GM19328 (cell line): Measurements from ENCODE around the gene NME9.

Experiments used
- ATAC-seq: cut with Tn5 transposase; IDR thresholded peaks from one replicate; pipeline ENCODE4 v1.9.1; 2021; ENCODE audit warnings: mild to moderate bottlenecking, moderate library complexity; ENCODE audit not compliant: unreplicated experiment

Gene NME9

DNA sequence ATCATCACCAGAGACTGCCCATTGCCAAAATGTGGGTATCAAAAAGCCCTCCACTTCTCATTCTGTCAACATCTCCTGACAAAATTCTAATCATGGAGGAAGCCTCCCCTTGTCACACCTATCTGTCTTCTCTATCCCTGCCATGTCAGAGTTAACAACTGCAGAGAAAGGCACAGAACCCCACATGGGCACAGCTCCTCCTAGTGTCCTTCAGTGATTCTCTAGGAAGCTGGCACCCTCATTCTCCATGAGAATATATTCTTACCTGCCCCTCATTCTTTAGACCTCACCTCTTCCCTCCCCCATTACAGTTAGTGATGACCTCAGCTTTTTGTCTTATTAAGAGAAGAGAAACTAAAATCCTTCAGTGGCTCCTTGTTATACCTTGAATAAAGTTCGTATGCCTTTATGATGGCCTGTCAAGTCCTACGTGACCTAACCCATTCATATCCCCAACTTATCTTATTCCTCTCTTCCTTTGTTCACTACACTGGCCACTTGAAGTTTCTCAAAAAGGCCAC is 44.6 kb downstream of the NME9 start:
- ATAC-seq = no peak

GRCh38 chr3:138284079-138284478 is 45.6 kb downstream of the NME9 start:
- no peak for ATAC-seq

- no peak for ATAC-seq
Observed at GRCh38 chr3:138282836-138283235, 46.8 kb downstream of the NME9 start.

DNA sequence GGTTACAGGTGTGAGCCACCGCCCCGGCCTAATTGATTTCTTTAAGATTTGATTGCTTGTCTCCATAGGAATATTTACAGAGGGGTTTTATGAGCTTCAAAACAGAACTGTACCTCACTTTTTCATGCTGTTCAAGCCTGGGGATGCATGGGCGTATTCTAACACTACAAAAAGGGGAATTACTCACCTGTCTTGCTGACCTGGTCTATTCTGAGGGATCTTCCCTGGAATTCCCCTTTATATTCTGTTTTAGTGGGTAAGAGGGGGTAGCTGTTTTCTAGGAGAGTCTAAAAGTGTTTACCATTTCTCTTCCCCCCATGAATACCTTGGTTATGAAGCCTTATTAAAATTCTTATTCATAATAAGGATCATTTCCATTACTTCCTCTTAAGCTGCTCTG is 48.1 kb downstream of the NME9 start:
- no peak for ATAC-seq

GRCh38 chr3:138271189-138271794 is 58.4 kb downstream of the NME9 start:
- ATAC-seq = no peak

DNA sequence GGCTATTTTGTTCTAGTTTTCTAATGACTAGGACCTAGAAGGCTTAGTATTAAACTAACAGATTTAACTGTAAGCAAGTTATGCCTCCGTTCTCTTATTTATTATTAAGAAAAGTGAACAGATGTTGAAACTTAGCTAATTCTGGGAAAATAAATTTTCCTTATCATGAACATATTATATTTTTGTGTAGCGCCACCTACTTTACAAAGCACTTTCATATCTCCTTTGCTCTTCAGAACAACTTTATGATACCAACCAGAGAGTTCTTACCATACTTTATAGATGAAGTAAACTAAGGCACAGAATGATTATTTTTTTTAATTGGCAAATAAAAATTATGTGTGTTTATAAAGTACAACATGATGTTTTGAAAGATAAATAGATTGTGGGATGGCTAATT is 59.4 kb downstream of the NME9 start:
- ATAC-seq = no peak

DNA sequence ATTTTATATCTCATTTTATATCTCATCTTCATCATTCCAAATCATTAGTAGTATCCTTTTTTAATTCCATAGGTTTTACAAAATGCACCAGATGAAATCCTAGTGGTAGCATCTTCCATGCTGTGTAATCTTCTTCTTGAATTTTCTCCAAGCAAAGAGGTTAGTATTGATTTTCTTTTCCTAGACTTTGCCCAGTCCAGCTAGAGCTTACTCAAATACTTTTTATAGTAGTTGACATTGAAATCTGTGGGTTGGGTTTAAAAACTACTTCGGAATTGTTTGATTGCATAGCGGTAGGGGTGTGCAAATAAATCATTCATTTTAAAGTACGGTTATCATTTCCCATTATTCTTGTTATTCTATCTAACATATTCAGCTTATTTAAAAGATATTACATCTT is 62.6 kb downstream of the NME9 start:
- ATAC-seq = no peak

DNA sequence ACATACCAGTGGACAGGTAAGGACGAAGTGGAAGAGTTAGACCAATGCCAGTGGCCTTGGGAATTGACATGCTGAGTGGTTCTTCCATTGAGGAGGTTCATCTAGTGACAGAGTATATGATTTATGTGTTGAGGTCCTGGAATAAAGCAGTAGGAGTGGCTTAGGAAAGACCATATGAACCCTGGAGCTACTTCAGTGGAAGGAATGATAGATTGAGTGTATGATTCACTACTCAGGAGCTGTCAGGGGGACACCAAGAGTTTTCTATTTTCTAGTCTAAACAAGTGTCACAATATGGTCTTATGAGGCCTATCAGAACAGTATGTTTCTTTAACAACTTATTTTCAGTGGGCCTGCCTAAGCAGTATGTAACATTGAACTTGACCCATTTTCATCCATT is 63.9 kb downstream of the NME9 start:
- no peak for ATAC-seq

- ATAC-seq = no peak
Observed at GRCh38 chr3:138263104-138263503, 66.5 kb downstream of the NME9 start.

- no peak for ATAC-seq
Observed at GRCh38 chr3:138260611-138261010, 69.0 kb downstream of the NME9 start.

GRCh38 chr3:138259126-138259525 is 70.5 kb downstream of the NME9 start:
- no peak for ATAC-seq

- ATAC-seq = no peak
Observed at GRCh38 chr3:138257986-138258385, 71.7 kb downstream of the NME9 start.

DNA sequence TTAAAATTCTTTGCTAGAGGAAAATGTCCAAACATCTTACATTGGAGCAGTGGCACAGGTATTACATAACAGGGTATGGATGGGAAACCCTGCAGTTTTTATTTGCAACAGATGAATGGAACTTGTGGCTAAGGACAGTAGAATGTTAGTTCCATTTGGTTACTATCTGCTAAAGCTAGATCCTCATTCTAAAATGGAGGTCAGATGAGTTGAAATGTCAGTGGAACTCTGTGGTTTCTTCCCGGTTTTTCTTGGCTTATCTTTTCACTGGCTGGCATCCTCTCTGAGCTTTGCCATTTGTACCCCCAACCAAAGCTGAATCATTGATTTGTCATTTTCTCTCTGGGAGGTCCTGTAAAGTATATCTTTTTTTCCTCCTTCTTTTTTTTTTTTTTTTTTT is 73.6 kb downstream of the NME9 start:
- ATAC-seq = no peak

DNA sequence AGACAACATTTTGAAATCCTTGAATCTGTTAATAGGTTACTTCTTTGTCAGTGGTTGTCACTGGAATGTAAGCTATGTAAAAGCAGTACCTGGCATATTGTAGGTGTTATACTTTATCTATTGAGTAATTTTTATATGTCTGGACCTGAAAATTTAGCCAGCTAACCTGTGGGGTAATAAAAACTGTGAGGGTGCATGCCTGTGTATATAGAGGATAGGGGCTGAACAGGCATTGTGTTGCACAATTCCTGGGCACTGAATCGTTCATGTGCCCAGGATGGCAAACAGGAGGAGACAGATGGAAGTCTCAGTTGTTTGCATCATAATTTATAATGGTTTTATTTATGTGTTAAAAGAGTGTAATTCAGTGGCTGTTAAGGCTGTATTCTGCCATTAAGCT is 75.4 kb downstream of the NME9 start:
- no peak for ATAC-seq

GRCh38 chr3:138253609-138254008 is 76.0 kb downstream of the NME9 start:
- ATAC-seq = no peak
